Progenitor cell of endocrine pancreas (in vitro differentiated cells): ENCODE results near the gene CYB561D2. TPM values are rescaled to one million over a fixed set of nuclear protein-coding genes. Genes with fewer than 3 reads are reported as not detected.
"Not testable (repeated sequence)": the region's sequence is repeated elsewhere in the genome, so short reads cannot be mapped to it uniquely, and the experiment has no call there.

Experiments used
- DNase-seq: peaks from one replicate; pipeline ENCODE4 v3.0.0; 2021; ENCODE audit warnings: low spot score; ENCODE audit not compliant: unreplicated experiment
- H3K27ac Mint-ChIP-seq: 2 replicates; pipeline ENCODE4 v1.8.0; 2021; ENCODE audit warnings: mild to moderate bottlenecking, moderate library complexity, mixed read lengths
- H3K27me3 Mint-ChIP-seq: 2 replicates; pipeline ENCODE4 v1.8.0; 2021; ENCODE audit warnings: mixed read lengths
- H3K36me3 Mint-ChIP-seq: 2 replicates; pipeline ENCODE4 v1.8.0; 2022; ENCODE audit warnings: mixed read lengths; ENCODE audit not compliant: insufficient read depth
- H3K4me1 Mint-ChIP-seq: 2 replicates; pipeline ENCODE4 v1.8.0; 2021; ENCODE audit warnings: low read depth, mixed read lengths
- H3K4me3 Mint-ChIP-seq: 2 replicates; pipeline ENCODE4 v1.8.0; 2021; ENCODE audit warnings: low read depth, mild to moderate bottlenecking, moderate library complexity, mixed read lengths
- H3K9me3 Mint-ChIP-seq: 2 replicates; pipeline ENCODE4 v1.8.0; 2021; ENCODE audit warnings: low read depth, mixed read lengths
- long read RNA-seq: library from polyadenylated mRNA; unstranded; transcript quantifications from one replicate; pipeline ENCODE4 v2.0.0, GENCODE V29; 2020
- total RNA-seq: library from RNA; stranded (reverse); gene quantifications from 2 replicates; pipeline ENCODE4 v1.2.1, GENCODE V29; 2021
- TF ChIP-seq, protein P1 (sequence below): fragments of 200-600 bp; sonication (generic); IDR thresholded peaks from one replicate; pipeline ENCODE4 v1.5.0; 2021; ENCODE audit warnings: antibody characterized with exemption, mild to moderate bottlenecking; ENCODE audit not compliant: unreplicated experiment

CYB561D2 gene, protein sequence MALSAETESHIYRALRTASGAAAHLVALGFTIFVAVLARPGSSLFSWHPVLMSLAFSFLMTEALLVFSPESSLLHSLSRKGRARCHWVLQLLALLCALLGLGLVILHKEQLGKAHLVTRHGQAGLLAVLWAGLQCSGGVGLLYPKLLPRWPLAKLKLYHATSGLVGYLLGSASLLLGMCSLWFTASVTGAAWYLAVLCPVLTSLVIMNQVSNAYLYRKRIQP
- total RNA-seq, result 18.7 and 19.2 TPM in 2 replicates
- long read RNA-seq, transcript CYB561D2-201 (4 exons, 1,225 nt), result minor isoform, 7 of 28 reads
- long read RNA-seq, transcript CYB561D2-205 (4 exons, 1,319 nt), result major isoform, 8 of 28 reads
- long read RNA-seq, partial matches to known transcripts, result 0 of 28 reads
- long read RNA-seq, other reads (novel, unspliced or antisense), result 7 of 28 reads

DNA sequence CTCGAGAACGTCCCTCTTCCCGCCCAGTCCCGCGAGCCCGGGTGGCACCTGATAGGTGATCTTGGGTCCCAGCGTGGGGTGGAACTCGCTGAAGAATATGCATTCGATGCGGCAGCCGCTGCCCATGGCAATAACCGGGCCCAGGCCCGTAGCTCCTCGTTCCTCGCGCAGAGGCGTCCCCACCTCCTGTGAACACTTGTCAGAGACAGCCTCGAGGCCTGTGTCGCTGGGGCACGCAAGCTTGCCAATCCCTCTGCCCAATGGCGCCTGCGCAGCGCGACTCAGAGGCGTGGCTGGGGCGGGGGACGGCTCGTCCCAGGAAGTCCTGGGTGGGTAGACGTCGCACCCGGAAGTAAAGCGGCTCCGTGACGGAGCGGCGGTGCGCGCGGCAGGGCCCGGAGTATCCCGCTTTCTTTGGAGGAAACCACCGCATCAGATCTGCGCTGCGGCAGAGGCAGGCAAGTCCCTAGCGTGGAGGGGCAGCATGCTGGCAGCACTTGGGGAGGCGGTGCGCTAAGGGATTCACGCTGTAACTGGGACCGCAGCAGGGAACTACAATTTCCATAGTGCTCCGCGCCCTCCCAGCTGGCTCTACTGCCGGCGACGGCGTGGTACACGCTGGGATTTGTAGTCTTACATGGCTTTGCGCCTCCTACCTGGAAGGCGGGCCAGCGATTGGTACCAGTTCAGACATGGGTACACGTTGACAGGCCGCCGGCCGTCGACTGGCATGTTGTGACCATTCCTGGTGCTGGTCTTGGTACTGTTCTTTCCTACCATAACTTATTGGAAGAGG, at the start of gene CYB561D2, which contains the start of gene NPRL2:
CYB561D2 (plus strand) TSS at position 336 of the 796 bp plus-strand sequence. CDS start 572 bp downstream, outside the sequence.
NPRL2 (minus strand) TSS at position 249 of the 796 bp plus-strand sequence; CDS start at position 126, 123 bp downstream.
- H3K36me3 Mint-ChIP-seq, result peaks cover 5% of the 10 kb centered on the region
- peaks cover 21% of the 10 kb centered on the region for H3K4me1 Mint-ChIP-seq
- peaks cover 7% of the 10 kb centered on the region for H3K27me3 Mint-ChIP-seq
- no peaks in the 10 kb centered on the region for H3K9me3 Mint-ChIP-seq
- peak within 1 kb of the TSS; percentile 96 for H3K27ac Mint-ChIP-seq
- H3K4me3 Mint-ChIP-seq, result peak within 1 kb of the TSS; percentile 96
- peak; percentile 88 for DNase-seq
- TF ChIP-seq, protein P1, sequence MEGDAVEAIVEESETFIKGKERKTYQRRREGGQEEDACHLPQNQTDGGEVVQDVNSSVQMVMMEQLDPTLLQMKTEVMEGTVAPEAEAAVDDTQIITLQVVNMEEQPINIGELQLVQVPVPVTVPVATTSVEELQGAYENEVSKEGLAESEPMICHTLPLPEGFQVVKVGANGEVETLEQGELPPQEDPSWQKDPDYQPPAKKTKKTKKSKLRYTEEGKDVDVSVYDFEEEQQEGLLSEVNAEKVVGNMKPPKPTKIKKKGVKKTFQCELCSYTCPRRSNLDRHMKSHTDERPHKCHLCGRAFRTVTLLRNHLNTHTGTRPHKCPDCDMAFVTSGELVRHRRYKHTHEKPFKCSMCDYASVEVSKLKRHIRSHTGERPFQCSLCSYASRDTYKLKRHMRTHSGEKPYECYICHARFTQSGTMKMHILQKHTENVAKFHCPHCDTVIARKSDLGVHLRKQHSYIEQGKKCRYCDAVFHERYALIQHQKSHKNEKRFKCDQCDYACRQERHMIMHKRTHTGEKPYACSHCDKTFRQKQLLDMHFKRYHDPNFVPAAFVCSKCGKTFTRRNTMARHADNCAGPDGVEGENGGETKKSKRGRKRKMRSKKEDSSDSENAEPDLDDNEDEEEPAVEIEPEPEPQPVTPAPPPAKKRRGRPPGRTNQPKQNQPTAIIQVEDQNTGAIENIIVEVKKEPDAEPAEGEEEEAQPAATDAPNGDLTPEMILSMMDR, result no peak

DNA sequence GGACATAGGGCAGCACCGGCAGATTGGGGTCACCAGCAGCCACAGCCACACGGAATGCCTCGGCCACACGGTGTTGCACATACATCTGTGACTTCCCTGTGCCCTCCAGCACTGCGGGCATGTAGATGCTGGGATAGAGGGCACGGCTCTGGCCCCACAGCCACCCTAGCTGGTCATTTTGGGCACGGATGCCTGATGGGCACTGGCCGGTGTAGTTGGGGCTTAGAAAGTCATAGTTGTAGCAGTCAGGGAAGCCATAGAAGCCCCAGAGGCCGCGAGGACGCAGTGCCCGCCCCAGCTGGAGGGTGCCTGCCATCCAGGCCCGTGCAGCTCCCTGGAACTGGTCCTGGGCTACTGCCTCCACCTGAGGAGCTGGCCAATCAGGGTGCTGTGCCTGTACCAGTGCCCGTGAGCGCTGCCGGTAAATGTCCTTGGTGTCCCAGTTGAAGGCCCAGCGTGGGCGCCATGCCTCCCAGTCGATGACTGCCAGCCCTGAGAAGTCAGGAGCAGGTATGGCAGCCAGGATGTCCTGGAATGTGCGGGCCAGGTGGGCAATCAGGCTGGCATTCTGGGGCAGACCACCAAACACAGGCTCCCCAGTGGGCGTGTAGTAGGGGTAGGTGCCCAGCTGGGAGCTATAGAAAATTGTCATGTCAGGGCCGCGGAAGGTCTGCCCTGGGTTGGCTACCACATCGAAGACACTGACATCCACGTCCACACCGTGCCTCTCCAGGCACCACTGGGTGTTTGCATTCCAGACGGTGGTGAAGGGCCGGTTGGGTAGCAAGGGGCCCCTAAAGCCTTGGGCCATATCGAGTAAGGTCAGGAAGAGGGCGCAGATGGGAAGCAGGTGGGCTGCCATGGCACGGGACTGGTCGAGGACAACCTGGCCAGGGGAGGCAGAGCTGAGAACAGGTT, 48.3 kb upstream of the CYB561D2 start:
- Mint-ChIP-seq H3K4me1 (peaks cover 17% of the 10 kb centered on the region), H3K4me3 (no peak overlapping the region), H3K9me3 (no peaks in the 10 kb centered on the region), H3K27ac (peak overlapping the region; percentile 46), H3K27me3 (no peaks in the 10 kb centered on the region), H3K36me3 (no peaks in the 10 kb centered on the region)
- TF ChIP-seq, protein P1, result no peak
- DNase-seq, result no peak

DNA sequence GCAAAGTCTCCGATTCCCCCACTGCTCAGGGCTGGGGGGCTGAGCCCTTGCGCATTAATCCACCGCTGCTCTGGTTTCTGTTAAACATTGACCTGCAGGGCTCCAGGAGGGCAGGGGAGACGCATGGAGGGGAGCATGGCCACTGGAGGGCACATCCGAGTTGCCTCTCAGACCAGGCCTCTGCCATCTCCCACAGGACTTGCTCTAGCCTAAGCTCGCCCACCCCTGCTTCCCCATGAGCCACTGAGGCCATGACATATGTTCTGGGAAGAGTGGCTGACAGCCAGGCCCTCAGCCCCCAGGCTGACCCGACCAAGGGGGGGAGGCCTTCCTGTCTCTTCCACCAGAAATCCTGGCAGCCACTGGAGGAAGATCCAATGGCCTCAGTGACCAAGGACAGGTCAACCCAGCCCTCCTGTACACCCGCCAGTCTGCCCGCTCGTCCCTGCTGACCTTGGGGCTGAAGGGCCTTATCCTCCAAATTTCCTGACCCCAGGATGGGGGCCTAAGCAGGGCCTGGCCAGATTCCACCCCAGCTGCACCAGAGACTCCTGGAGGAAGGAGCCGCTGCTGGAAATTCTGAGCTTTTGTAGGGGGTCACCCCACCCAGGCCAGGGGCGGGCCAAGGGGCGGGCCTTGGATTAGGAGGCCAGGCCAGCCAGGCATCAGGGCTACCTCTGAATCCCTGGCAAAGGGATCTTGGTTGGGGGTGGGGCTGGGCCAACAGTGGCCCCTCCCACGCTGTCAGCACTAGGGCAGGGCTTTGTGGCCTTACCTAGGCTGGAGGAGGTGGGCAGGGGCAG, 47.4 kb upstream of the CYB561D2 start, which contains the start of gene HYAL1:
HYAL1 (minus strand) TSS at position 562 of the 803 bp plus-strand sequence. CDS start 618 bp downstream, outside the sequence.
- H3K4me1 Mint-ChIP-seq, result peaks cover 17% of the 10 kb centered on the region
- no peaks in the 10 kb centered on the region for H3K9me3 Mint-ChIP-seq
- H3K4me3 Mint-ChIP-seq, result no peak within 1 kb of the TSS
- H3K36me3 Mint-ChIP-seq, result no peaks in the 10 kb centered on the region
- TF ChIP-seq, protein P1, result peak; percentile 23
- no peaks in the 10 kb centered on the region for H3K27me3 Mint-ChIP-seq
- DNase-seq, result no peak
- peak within 1 kb of the TSS; percentile 83 for H3K27ac Mint-ChIP-seq

DNA sequence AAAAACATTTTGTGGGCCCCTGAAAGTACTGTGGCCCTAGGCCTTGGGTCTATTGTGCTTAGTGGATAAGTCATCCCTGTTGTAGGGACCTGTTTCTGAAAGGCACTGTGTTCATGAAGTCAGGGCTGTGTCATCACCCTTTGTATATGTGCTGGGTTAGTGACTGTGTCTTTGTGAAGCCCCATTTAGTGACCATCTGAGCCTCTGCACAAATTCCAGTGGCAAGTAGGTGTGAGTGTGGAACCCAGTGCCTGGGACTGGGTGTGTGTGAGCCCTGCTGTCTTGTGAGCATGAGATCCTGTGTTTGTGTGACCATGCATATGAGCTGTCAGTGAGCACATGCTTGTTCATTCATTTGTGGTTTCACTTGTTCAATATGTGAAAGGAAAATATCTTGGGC, 46.1 kb upstream of the CYB561D2 start:
- no peak overlapping the region for H3K4me3 Mint-ChIP-seq
- no peaks in the 10 kb centered on the region for H3K27me3 Mint-ChIP-seq
- peak overlapping the region; percentile 49 for H3K27ac Mint-ChIP-seq
- peaks cover 11% of the 10 kb centered on the region for H3K36me3 Mint-ChIP-seq
- DNase-seq, result no peak
- TF ChIP-seq, protein P1, result no peak
- H3K9me3 Mint-ChIP-seq, result no peaks in the 10 kb centered on the region
- peaks cover 14% of the 10 kb centered on the region for H3K4me1 Mint-ChIP-seq

DNA sequence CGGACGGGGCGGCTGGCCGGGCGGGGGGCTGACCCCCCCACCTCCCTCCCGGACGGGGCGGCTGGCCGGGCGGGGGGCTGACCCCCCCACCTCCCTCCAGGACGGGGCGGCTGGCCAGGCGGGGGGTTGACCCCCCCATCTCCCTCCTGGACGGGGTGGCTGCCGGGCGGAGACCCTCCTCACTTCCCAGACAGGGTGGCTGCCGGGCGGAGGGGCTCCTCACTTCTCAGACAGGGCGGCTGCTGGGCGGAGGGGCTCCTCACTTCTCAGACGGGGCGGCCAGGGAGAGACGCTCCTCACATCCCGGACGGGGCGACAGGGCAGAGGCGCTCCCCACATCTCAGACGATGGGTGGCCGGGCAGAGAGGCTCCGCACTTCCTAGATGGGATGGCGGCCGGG, 38.6 kb upstream of the CYB561D2 start:
- H3K4me1 Mint-ChIP-seq, H3K9me3 Mint-ChIP-seq, DNase-seq, H3K27me3 Mint-ChIP-seq, H3K27ac Mint-ChIP-seq, H3K4me3 Mint-ChIP-seq: not testable (repeated sequence)
- peaks cover 38% of the 10 kb centered on the region for H3K36me3 Mint-ChIP-seq
